NCI-H526 treated with DMSO at 0.1 percent for 48 hours (cell line): Measurements from ENCODE around the gene TMEM114.

Experiments
- DNase-seq: peaks from one replicate; lab custom pipeline; 2025; lab: John Stamatoyannopoulos, UW

Gene TMEM114

DNA sequence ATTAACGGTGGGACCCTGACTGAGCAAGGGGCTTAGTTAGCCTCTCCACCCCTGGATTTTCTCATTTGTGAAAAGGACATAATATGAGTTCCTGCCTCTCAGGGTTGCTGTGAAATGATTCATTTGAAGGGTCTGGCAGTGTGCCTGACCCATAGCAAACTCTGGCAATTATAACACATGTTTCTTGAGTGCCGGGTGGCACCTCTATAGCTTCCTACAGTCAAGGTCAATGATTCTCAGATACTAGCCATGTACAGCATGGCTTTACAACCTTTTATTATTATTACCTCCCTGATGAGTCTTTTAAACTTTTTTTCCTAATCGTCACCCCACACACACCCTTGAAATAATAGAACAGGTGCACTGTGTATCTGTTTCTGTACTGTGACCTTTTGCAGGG, 42.1 kb downstream of the TMEM114 start:
- no peak for DNase-seq

DNA sequence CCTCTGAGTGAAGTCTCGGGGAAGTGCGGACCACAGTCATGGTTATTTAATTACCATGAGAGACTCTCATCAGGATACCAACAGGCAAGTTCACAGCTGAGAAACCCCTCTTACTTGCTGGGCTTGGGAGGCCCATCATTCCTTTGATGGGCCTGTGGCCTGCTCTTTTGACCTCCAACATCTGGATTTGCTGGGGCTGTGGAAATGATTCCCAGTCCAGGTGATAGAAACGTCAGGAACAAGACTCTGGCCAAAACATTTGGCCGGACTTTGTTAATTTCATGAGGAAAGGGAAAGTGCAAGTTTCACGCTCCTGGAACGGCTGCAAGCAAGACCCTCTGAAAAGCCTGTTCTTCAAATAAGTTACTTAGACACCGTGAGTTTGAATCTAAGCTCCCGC, 42.5 kb downstream of the TMEM114 start:
- DNase-seq, result no peak

- no peak for DNase-seq
Measured at GRCh38 chr16:8544406-8544805, 45.9 kb downstream of the TMEM114 start.

GRCh38 chr16:8543258-8543657, 47.1 kb downstream of the TMEM114 start:
- no peak for DNase-seq

GRCh38 chr16:8542393-8542792, 47.9 kb downstream of the TMEM114 start:
- no peak for DNase-seq

DNA sequence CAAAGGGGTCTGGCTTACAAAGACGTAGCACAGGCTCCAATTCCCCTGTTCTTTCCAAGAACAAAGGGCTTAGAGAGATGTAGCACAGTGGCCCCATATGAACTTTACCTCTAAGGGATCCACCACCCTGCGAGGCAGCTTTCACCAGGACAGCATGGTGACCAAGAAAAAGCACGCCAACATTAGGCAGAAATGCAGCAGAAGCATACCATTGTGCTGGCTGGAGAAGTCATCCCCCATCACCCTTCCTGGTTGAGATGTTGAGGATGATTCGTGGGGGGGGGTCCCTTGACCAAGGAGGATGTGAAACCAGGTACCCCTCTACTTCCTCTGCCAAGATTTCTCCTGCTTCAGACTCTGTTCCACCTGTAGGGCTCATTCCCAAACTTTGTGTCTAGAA, 48.4 kb downstream of the TMEM114 start:
- no peak for DNase-seq

- no peak for DNase-seq
Measured at GRCh38 chr16:8537691-8538342, 52.5 kb downstream of the TMEM114 start.

DNA sequence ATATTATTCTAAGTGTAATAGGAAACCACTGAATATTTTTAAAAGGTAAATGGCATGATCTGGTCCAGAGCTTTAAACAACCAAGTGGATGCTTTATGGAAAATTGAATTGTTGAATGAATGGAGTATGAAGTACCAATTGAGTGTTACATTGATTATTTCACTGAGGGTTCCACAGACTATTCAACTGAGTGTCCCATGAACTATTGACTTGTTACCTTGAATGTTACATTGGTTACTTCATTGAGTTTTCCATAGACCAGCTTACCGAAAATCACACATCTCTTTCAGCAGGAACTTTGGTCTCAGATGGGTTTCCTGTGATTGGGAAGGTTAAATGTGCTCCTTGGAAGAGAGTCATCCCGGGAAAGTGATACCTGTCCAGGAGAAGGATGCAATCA, 56.8 kb downstream of the TMEM114 start:
- DNase-seq, result no peak

DNA sequence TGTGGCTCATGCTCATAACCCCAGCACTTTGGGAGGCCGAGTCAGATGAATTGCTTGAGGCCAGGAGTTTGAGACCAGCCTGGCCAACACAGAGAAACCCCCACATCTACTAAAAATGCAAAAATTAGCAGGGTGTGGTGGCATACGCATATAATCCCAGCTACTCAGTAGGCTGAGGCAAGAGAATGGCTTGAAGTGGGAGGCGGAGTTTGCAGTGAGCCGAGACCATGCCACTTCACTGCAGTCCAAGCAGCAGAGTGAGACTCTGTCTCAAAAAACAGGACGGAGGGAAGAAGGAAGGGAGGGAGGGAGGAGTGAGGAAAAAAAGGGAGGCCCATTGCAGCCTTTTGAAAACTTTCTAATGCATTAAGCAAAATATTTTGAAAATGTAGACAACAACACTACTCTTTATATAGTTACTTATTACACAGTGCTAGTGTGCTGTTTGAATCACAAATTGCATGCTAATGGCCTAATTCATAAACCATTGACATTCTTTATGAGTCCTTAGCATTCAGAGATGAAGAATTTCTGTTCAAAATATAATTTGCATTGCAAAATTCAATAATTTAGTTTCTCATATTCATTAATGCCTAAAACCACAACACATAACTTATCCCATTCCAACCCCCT, 59.4 kb downstream of the TMEM114 start:
- DNase-seq, result no peak

- DNase-seq, result no peak
Measured at GRCh38 chr16:8528471-8528870, 61.8 kb downstream of the TMEM114 start.

- DNase-seq, result no peak
Measured at GRCh38 chr16:8523932-8524331, 66.4 kb downstream of the TMEM114 start.

DNA sequence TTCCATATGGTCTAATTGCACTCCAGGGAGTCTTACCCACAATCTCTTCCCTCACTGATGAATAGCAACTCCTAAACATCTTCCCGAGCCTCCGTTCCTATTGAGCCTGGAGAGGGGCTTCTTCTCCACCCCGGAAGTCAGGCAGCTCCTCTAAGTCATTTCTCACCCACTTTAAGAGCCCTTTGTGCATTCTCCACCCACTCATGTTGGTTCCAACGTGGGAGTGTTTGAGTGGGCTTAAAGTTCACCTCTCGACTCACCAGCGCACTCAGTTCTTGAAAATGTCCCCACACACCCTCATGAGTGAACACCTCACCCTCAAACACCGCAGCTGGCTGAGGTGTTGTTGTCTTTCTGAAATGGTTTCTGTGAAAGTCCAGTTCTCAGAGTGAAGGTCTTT, 67.6 kb downstream of the TMEM114 start:
- DNase-seq, result no peak

DNA sequence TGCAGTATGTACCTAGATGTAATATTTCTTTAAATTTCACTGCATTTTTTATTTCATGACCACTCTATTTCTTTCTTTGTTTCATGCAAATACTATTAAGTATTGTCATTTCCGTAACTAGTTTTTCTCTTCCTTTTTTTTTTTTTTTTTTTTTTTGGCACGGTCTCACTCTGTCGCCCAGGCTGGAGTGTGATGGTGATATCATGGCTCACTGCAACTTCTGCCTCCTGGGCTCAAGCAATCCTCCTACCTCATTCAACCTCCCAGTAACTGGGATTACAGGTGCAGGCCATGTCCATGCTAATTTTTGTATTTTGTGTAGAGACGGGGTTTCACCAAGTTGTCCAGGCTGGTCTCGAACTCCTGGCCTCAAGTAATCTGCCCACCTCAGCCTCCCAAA, 70.7 kb downstream of the TMEM114 start:
- DNase-seq, result no peak
